Karpas-422 (cell line): ENCODE measurements around the gene UROS. TPM values are rescaled to one million over a fixed set of nuclear protein-coding genes. Genes with fewer than 3 reads are reported as not detected.

Experiments used
- DNase-seq: peaks from one replicate; pipeline ENCODE4 v3.0.0-alpha.2; 2015
- H2AFZ ChIP-seq: fragments of 200-600 bp; sonication (generic); 2 replicates; pipeline ENCODE4 v1.6.1; 2014; ENCODE audit warnings: antibody characterized with exemption, low read length, mixed read lengths
- H3K27ac ChIP-seq: fragments of 200-600 bp; sonication (generic); 2 replicates; pipeline ENCODE4 v1.5.1; 2014; ENCODE audit warnings: mild to moderate bottlenecking, low read length, moderate library complexity
- H3K27me3 ChIP-seq: fragments of 200-600 bp; sonication (generic); 2 replicates; pipeline ENCODE4 v1.6.1; 2014; ENCODE audit warnings: low read length, mixed read lengths
- H3K36me3 ChIP-seq: fragments of 200-600 bp; sonication (generic); 2 replicates; pipeline ENCODE4 v1.6.1; 2014; ENCODE audit warnings: low read length, mixed read lengths; ENCODE audit not compliant: insufficient read depth
- H3K4me1 ChIP-seq: fragments of 200-600 bp; sonication (generic); 2 replicates; pipeline ENCODE4 v1.6.1; 2014; ENCODE audit warnings: mild to moderate bottlenecking, low read length, mixed read lengths
- H3K4me2 ChIP-seq: fragments of 200-600 bp; sonication (generic); 2 replicates; pipeline ENCODE4 v1.6.1; 2014; ENCODE audit warnings: low read length, low read depth, mild to moderate bottlenecking; ENCODE audit not compliant: poor library complexity, severe bottlenecking
- H3K4me3 ChIP-seq: fragments of 200-600 bp; sonication (generic); 2 replicates; pipeline ENCODE4 v1.5.1; 2014; ENCODE audit warnings: mild to moderate bottlenecking, antibody characterized with exemption, low read length, mixed read lengths
- H3K79me2 ChIP-seq: fragments of 200-600 bp; sonication (generic); 2 replicates; pipeline ENCODE4 v1.6.1; 2014; ENCODE audit warnings: mild to moderate bottlenecking, low read length, mixed read lengths
- H3K9ac ChIP-seq: fragments of 200-600 bp; sonication (generic); 2 replicates; pipeline ENCODE4 v1.6.0; 2014; ENCODE audit warnings: low read length
- H3K9me2 ChIP-seq: fragments of 200-600 bp; sonication (generic), shearing (Covaris generic); replicated peaks from 2 replicates; pipeline ENCODE4 v1.6.0; 2014; ENCODE audit warnings: mild to moderate bottlenecking, low read length, moderate library complexity; ENCODE audit not compliant: insufficient read depth
- H3K9me3 ChIP-seq: fragments of 300-700, 200-600 bp; sonication (generic); 2 replicates; pipeline ENCODE4 v1.6.1; 2014; ENCODE audit warnings: low read length, mixed read lengths
- H4K20me1 ChIP-seq: fragments of 200-600 bp; sonication (generic); 2 replicates; pipeline ENCODE4 v1.6.1; 2014; ENCODE audit warnings: mild to moderate bottlenecking, antibody characterized with exemption, low read length, low read depth; ENCODE audit not compliant: insufficient read depth
- total RNA-seq: library from RNA; depleted of rRNA; stranded (reverse); fragments of >200 nt; shearing (Covaris generic); gene quantifications from 2 replicates; pipeline ENCODE4 v1.2.3, GENCODE V29; 2014; ENCODE audit warnings: low replicate concordance

The UROS gene
- total RNA-seq, 1 experiment from 2014 or later: 61.1 TPM

DNA sequence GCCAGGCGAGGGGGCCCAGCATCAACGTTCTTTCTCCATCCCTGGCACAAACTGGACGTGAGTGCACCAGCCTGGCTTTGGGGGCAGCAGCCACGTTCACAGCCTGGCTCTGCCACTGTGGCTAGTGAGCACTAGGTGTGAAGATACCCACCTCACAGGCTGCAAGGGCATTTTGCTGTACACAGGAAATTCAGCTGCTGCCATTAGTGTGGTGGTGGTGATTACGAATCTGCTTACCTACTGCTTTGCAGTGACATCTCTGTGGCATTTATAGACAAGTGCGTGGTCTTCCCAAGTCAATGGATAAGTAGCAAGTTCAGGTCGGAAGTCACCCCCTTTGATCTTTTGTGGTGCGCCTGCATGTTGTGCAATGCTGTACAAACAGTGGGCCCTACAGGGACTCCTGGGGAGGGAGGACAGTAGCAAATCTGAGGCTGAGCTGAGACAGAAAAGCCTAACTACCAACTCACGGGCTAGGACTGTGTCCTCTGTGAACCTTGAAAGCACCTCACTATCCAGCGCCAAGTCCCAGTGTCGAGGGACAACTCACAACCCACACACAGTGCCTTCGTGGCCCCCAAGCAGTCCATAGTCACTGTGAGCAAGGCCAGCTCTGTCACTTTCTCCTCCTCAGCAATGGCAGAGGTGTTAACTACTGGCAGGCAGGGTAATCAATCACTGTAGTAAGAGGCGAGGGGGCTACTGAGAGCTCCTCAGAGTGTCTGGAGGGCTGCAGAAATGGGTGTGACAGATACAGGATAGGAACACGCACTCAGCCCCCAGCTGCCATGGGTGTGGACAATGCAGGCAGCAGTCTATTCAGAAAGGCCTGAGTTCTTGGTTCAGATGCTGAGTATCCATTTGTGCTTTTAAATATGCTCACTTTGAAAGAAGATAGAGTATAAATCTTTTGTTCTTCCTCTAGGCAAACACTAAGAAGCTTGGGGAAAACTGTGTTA is 30.4 kb downstream of the UROS start:
- Histone ChIP-seq H3K9me2 (no peaks in the 10 kb centered on the region), H3K27me3 (no peaks in the 10 kb centered on the region), H3K4me1 (no peaks in the 10 kb centered on the region), H3K79me2 (no peaks in the 10 kb centered on the region), H4K20me1 (no peaks in the 10 kb centered on the region), H3K4me2 (no peak overlapping the region), H3K9me3 (no peaks in the 10 kb centered on the region), H2AFZ (no peak overlapping the region), H3K36me3 (peaks cover 7% of the 10 kb centered on the region), H3K27ac (no peak overlapping the region), H3K9ac (no peak overlapping the region), H3K4me3 (no peak overlapping the region)
- DNase-seq: no peak

DNA sequence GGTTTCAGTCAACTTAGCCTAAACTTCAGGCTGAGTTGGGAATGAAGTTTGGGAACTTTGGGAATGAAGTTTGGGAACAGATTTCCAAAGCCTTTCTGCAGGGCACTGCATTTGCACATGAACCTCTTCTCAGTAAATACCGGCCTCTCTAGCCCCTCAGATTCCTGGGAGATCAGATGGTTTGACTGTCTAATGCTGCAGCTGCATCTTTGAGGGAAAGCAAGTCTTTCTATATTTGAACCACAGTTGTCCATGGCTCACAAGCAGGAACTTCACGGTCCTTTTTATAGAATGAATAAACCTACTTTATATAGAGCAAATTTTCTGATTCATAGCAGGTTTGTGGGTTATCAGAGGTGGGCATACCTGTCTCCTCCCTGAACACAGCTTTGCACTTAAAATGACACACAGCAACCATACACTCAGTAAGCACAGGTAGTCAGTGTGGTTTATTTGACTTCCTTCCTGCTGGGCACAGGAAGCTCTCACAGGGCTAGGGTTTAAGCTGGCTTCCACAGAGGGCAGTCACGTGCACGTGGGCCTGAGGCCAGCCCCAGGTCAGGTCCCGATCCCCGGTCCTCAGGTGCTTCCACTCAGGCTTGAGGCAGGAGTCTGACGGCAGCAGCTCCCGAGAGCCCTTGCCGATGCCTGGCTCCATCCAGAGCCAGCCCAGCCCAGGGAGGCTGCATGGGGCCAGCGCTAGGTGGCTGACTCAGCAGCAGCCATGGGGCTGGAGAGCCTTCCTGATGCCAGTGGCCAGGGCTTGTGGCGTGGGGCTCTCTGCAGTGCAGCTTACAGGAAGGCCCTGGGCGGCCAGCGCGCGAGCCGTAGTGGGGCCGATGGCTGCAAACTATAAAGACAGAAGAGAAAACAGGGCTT is 34.7 kb downstream of the UROS start:
- H4K20me1 ChIP-seq: 0 out of 2 replicates have a peak, but pooled peaks cover 3% of the 10 kb centered on the region
- H3K36me3 ChIP-seq: peaks cover 4% of the 10 kb centered on the region; the same call in 1 of the 2 replicates
- no peak overlapping the region for H3K27ac ChIP-seq
- H3K4me3 ChIP-seq: no peak overlapping the region
- no peaks in the 10 kb centered on the region for H3K9me3 ChIP-seq
- peaks cover 3% of the 10 kb centered on the region; the same call in 1 of the 2 replicates for H3K4me1 ChIP-seq
- H2AFZ ChIP-seq: no peak overlapping the region
- no peaks in the 10 kb centered on the region for H3K79me2 ChIP-seq
- H3K4me2 ChIP-seq: no peak overlapping the region
- no peak for DNase-seq
- no peaks in the 10 kb centered on the region for H3K9me2 ChIP-seq
- no peak overlapping the region for H3K9ac ChIP-seq
- no peaks in the 10 kb centered on the region for H3K27me3 ChIP-seq

DNA sequence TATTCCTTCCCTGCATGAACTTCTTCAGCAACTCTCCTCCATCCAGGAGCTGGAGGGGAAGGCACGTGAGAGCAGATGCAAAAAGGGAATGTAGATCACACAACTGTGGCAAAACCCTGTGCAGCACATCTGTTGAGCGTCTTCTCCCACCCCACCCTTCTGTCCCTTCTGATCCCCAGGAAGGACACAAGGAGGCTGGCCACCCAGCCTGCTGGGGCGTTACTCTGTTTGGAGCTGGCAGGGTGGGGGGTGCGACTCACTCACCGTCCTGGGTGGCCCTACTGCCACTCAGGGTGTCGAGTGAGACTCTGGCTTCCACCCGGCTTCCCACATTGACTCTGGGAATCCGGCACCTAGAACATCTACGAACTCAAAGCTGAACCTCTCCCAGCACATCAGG is 37.3 kb downstream of the UROS start:
- Histone ChIP-seq H4K20me1 (0 out of 2 replicates have a peak, but pooled peaks cover 3% of the 10 kb centered on the region), H3K27ac (no peak overlapping the region), H3K79me2 (no peaks in the 10 kb centered on the region), H2AFZ (no peak overlapping the region), H3K4me2 (no peak overlapping the region), H3K27me3 (no peaks in the 10 kb centered on the region), H3K4me3 (no peak overlapping the region), H3K9me2 (no peaks in the 10 kb centered on the region), H3K9me3 (no peaks in the 10 kb centered on the region), H3K9ac (no peak overlapping the region), H3K4me1 (peaks cover 4% of the 10 kb centered on the region), H3K36me3 (no peaks in the 10 kb centered on the region)
- no peak for DNase-seq

DNA sequence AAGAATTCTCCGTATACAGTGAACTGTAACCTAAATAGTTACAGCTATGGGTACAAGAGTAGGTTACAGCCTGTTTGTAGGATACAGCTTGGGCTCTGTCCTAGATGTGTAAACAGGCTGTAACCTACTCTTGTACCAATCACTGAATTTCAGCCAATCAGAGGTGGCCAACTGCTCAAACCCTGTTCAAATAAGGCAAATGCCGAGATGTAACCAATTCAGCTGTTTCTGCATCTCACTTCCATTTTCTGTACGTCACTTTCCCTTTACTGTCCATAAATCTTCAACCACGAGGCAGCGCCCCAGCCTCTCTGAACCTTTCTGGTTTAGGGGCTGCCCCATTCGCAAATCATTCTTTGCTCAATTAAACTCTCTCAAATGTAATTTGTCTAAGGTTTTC is 39.1 kb downstream of the UROS start:
- Histone ChIP-seq H3K4me3 (no peak overlapping the region), H3K9ac (no peak overlapping the region), H2AFZ (no peak overlapping the region), H3K27ac (no peak overlapping the region), H3K79me2 (no peaks in the 10 kb centered on the region), H3K4me1 (peaks cover 22% of the 10 kb centered on the region), H3K36me3 (no peaks in the 10 kb centered on the region), H3K9me2 (no peaks in the 10 kb centered on the region), H4K20me1 (0 out of 2 replicates have a peak, but pooled peaks cover 3% of the 10 kb centered on the region), H3K9me3 (no peaks in the 10 kb centered on the region), H3K27me3 (no peaks in the 10 kb centered on the region), H3K4me2 (no peak overlapping the region)
- no peak for DNase-seq

DNA sequence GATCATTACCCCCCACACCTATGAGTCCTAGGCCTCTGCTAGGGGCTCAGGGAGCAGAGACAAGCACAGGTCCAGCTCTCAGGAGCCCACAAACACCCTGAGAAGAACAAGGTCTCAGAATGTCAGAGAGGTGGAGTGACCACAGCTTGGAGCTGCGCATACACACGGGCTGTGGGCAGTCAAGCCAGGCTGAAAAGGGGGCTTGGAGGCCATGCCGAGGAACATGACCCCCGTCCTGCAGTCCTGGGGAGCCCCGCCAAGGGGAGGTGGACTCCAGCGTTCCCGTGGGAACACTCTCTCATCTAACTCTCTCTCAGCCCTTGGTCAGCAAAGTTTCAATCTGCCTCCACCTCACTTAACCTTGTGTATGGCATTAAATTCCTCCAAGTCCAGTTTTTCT is 39.6 kb downstream of the UROS start:
- Histone ChIP-seq H3K27ac (no peak overlapping the region), H3K36me3 (no peaks in the 10 kb centered on the region), H3K4me3 (no peak overlapping the region), H3K27me3 (no peaks in the 10 kb centered on the region), H3K9me2 (no peaks in the 10 kb centered on the region), H2AFZ (no peak overlapping the region), H3K9me3 (no peaks in the 10 kb centered on the region), H3K4me1 (peaks cover 22% of the 10 kb centered on the region), H3K79me2 (no peaks in the 10 kb centered on the region), H3K9ac (no peak overlapping the region), H3K4me2 (no peak overlapping the region), H4K20me1 (0 out of 2 replicates have a peak, but pooled peaks cover 3% of the 10 kb centered on the region)
- DNase-seq: no peak

DNA sequence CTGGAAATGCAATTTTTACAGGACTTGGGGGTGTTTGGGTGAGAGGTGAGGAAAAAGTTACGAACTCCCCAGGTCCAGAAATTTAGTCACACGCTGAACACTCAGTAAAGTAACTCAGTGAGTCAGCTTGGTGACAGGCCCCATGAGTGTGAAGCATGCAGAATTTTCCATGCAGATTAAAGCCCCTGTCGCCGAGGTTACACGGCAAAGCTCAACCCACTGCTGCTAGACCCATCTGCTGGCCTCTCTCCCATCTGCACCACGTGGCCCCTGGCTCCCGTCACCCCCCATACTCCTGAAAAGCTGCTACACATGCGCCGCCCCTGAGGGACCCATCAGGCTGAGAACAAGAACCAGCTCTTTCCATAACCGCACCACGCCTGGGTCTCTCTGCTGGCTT is 40.4 kb downstream of the UROS start:
- Histone ChIP-seq H3K9ac (no peak overlapping the region), H3K36me3 (no peaks in the 10 kb centered on the region), H3K4me2 (no peak overlapping the region), H3K4me1 (peaks cover 22% of the 10 kb centered on the region), H4K20me1 (0 out of 2 replicates have a peak, but pooled peaks cover 3% of the 10 kb centered on the region), H3K27me3 (no peaks in the 10 kb centered on the region), H2AFZ (no peak overlapping the region), H3K4me3 (no peak overlapping the region), H3K9me3 (no peaks in the 10 kb centered on the region), H3K27ac (no peak overlapping the region), H3K9me2 (no peaks in the 10 kb centered on the region), H3K79me2 (no peaks in the 10 kb centered on the region)
- DNase-seq: no peak

DNA sequence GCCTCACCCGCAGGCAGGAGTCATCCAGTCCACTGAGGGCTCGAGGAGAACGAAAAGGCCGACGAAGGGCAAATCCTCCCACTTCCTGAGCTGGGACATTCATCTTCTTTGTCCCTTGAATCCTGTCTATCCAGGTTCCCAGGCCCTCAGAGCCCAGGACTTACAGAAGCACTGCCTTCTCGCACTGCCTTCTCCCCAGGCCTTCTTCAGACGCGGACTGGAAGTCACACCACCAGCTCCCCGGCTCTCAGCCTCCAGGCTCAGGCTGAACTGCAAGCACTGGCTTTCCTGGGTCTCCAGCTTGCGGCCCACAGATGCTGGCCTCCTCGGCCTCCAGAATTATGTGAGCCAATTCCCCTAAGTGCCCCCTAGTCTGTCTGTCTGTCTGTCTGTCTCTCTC is 41.0 kb downstream of the UROS start:
- H3K4me2 ChIP-seq: no peak overlapping the region
- H2AFZ ChIP-seq: no peak overlapping the region

DNA sequence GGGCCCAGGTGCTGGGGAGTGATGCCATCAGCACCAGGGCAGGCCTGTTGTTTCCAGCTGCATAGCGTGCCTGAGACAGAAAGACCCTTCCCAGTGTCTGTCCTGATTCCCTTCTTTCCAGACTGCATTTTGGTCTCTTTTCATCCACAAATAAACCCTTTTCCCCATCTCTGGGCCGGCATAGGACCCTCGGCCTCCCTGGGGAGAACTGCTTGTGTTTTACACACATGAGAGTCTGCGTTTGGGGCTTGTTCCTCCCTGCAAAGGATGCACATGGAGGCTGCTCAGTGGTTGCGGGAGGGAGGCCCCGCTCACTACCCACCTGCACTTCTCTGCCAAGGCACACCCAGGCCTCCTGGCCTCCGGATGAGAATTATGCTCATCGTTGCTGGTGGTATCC is 41.7 kb downstream of the UROS start:
- no peak overlapping the region for H3K4me2 ChIP-seq
- no peak overlapping the region for H3K27ac ChIP-seq
- no peak for DNase-seq
- no peaks in the 10 kb centered on the region for H3K9me2 ChIP-seq
- no peak overlapping the region for H3K4me3 ChIP-seq
- H3K79me2 ChIP-seq: no peaks in the 10 kb centered on the region
- peaks cover 22% of the 10 kb centered on the region for H3K4me1 ChIP-seq
- 0 out of 2 replicates have a peak, but pooled peaks cover 3% of the 10 kb centered on the region for H4K20me1 ChIP-seq
- no peaks in the 10 kb centered on the region for H3K9me3 ChIP-seq
- H3K36me3 ChIP-seq: no peaks in the 10 kb centered on the region
- H3K9ac ChIP-seq: no peak overlapping the region
- no peak overlapping the region for H2AFZ ChIP-seq
- H3K27me3 ChIP-seq: no peaks in the 10 kb centered on the region

More for the DNA sequence above, 41.0 kb downstream of the UROS start:
- Histone ChIP-seq H3K9me3 (no peaks in the 10 kb centered on the region), H3K27ac (no peak overlapping the region), H3K4me3 (no peak overlapping the region), H3K4me1 (peaks cover 22% of the 10 kb centered on the region), H4K20me1 (0 out of 2 replicates have a peak, but pooled peaks cover 3% of the 10 kb centered on the region), H3K79me2 (no peaks in the 10 kb centered on the region), H3K9me2 (no peaks in the 10 kb centered on the region), H3K36me3 (no peaks in the 10 kb centered on the region), H3K9ac (no peak overlapping the region), H3K27me3 (no peaks in the 10 kb centered on the region)
- no peak for DNase-seq
